Pulmonary artery endothelial cell (primary cell): ENCODE data around the gene NPIPA1. TPM values are rescaled to one million over a fixed set of nuclear protein-coding genes. Genes with fewer than 3 reads are reported as not detected.
"Not testable (repeated sequence)": the region's sequence is repeated elsewhere in the genome, so short reads cannot be mapped to it uniquely, and the experiment has no call there.

Experiments
- DNase-seq: peaks from one replicate; pipeline ENCODE4 v3.0.0-alpha.2; 2011; ENCODE audit warnings: low read depth, low spot score
- total RNA-seq: library from RNA; depleted of rRNA; stranded (reverse); fragments of >200 nt; gene quantifications from 2 replicates; pipeline ENCODE4 v1.2.3, GENCODE V29; 2014

The NPIPA1 gene
- total RNA-seq, 1 donor from 2014 or later, result 15.1 TPM

- not testable (repeated sequence) for DNase-seq
These were observed 39.9 kb downstream of the NPIPA1 start for GRCh38 chr16:14976971-14977736.

DNA sequence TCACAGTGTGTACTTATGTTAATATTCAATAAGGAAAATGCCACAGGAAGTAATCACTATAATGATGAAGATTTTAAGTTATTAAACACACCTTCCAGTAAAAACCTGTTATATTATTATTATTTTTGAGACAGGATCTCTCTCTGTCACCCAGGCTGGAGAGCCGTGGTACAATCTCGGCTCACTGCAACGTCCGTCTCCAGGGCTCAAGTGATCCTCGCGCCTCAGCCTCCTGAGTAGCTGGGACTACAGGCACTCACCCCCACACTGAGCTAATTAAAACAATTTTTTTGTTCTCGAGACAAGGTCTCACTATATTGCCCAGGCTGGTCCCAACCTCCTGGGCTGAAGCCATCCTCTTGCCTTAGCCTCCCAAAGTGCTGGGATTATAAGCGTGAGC lies 41.0 kb downstream of the NPIPA1 start:
- DNase-seq, result not testable (repeated sequence)

- not testable (repeated sequence) for DNase-seq
These were observed 41.7 kb downstream of the NPIPA1 start for GRCh38 chr16:14978908-14979307.

GRCh38 chr16:14981234-14981633 lies 44.0 kb downstream of the NPIPA1 start:
- DNase-seq, result not testable (repeated sequence)

GRCh38 chr16:14982521-14982920 lies 45.3 kb downstream of the NPIPA1 start:
- DNase-seq, result not testable (repeated sequence)

DNA sequence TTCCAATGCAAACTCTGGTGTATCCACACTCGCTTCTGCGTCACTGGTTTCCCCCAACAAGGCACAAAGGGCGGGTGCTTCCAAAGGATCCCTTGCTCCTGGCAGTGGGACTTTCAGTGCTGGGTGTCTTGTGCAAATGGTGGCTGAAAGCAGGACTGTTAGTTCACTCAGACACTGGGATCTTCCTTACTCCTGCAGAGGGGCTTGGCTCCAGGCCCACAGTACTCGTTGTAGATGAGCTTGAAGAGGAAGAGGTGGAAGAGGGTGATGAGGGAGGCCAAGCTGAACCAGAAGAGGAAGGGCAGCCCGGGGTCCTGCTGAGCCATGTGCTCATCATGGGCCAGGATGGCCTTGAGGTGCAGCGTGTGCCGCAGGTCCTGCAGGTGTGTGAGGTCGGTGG lies 50.8 kb downstream of the NPIPA1 start:
- not testable (repeated sequence) for DNase-seq

DNA sequence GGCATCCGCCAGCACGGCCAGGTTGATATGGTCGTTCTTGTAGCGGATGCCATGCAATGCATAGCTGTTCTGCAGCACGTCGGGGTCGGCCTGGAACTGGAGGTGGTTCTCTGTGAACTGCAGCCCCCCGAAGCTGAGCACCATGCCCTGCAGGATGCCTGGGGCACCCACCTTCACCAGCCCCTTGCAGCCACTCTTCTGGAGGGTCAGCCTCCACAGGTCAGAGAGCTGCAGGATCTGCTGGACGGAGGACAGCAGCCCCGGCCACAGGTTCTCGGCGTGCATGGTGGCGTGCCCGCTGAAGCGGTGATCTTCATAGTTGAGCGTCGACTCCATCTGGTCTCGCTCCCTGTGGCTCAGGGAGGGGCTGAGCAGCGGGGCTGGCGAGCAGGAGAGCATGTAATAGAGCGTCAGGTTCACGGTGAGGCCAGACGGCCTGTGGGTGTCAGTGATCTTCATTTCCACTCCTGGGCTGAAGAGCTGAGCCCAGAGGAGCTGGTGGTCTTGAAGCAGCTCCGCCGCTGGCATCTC lies 51.5 kb downstream of the NPIPA1 start:
- DNase-seq, result not testable (repeated sequence)

DNA sequence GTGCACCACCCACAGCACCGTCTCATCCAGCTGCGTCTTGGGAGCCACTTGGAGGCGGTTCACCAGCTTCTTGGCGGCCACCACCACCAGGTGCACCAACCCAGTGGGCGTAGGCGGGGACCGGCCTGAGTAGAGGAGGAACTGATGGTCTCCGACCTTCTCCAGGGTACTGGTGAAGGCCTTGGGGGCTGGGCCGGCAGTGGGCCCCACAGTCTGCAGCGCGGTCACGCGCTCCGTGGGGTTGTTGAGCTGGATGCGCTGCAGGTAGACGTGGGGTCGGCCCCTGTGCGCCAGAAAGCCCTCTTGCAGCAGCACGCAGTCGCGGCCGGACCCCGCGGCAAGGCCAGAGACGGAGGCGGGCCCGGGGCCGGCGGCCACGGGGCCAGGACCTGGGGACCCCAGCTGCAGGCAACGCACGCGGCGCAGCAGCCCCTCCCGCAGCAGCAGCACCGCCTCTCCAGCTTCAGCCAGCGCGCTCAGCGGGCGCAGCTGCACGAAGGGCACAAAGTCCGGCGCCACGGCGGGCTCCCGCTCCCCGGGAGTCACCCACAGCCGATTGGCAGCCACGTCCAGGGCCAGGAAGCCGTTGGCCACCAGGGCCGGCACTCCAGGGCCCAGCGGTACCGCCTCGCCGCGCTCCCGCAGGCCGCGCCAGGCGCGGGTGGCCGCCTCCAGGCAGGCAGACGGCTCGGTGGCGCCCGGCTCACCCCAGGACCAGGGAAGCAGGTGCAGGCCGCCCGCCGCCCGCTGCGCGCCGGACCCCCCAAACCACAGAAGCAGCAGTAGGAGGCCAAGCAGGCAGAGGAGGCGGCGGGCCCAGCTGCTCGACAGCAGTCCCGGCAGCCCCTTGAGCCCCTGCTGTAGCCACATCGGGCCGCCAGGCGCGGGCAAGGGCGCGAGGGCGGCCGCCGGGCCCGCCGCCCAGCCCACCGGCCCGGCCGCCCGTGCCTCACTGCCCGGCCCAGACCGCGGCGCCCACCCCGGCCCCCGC lies 52.3 kb downstream of the NPIPA1 start:
- DNase-seq, result not testable (repeated sequence)

GRCh38 chr16:14993277-14994151 lies 56.3 kb downstream of the NPIPA1 start:
- not testable (repeated sequence) for DNase-seq

- DNase-seq, result not testable (repeated sequence)
These were observed 59.5 kb downstream of the NPIPA1 start for GRCh38 chr16:14996702-14997101.

DNA sequence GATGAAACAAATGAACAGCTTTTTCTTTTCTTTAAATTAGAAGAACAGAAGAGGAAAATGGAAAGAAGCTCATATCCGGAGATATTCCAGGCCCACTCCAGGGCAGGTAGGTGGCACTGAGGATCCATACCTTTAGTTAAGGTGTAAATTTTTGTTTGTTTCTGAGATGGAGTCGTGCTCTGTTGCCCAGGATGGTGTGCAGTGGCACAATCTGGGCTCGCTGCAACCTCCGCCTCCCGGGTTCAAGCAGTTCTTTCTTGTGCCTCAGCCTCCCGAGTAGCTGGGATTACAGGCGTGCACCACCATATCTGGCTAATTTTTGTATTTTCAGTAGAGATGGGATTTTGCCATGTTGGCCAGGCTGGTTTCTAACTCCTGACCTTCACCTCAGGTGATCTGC lies 61.1 kb downstream of the NPIPA1 start:
- not testable (repeated sequence) for DNase-seq

DNA sequence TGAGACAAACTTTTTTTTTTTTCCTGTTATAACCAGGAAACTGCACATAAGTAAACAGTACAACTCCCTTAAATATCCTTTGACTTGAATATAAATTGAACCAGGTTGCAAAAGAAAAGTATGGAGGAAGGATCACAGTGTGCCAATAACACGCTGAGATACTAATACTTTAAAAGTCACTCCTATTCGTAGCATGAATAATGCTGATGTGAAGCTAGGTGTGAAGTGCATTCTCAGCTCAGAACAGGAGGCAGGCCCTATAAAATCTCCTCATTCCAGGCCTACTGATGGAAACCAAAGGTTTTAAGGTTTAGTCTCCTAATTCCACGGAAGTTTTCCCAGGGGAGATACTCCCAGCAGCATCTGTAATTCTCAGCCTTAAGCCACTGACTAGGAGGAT lies 62.6 kb downstream of the NPIPA1 start:
- not testable (repeated sequence) for DNase-seq

Other genes starting within 250 kb of the NPIPA1 start
- gene PLA2G10, start 243.1 kb upstream of the NPIPA1 start, total RNA-seq, result not detected in 2 replicates
- gene NPIPA3, start 234.0 kb upstream of the NPIPA1 start, total RNA-seq, result 0.26 and 0.60 TPM in 2 replicates
- 0.07 and 0.60 TPM in 2 replicates for gene NPIPA2, start 194.9 kb upstream of the NPIPA1 start, total RNA-seq
- 150 and 156 TPM in 2 replicates for gene NOMO1, start 103.7 kb upstream of the NPIPA1 start, total RNA-seq
- gene PDXDC1, start 37.6 kb downstream of the NPIPA1 start, total RNA-seq, result 77.4 and 79.2 TPM in 2 replicates
- gene NTAN1, start 118.6 kb downstream of the NPIPA1 start, total RNA-seq, result 110 and 150 TPM in 2 replicates
- gene RRN3, start 156.8 kb downstream of the NPIPA1 start, total RNA-seq, result 37.0 and 47.0 TPM in 2 replicates